ENCODE measurements around the gene MARCHF4.

Gene MARCHF4

GRCh38 chr2:216327447-216327935 is 44.8 kb downstream of the MARCHF4 start:
- no peak overlapping the region for H3K4me3 ChIP-seq (ENCODE audit: low read length)
- DNase-seq (ENCODE audit: low read depth): no peak
- no peak for TF ChIP-seq CTCF (conservative IDR thresholded peaks at IDR 0.05; ENCODE audit: low read length)

Measured in AG10803 (cell line).